HG03175 (cell line): ENCODE measurements around the gene PROM2.

Experiments used
- ATAC-seq: cut with Tn5 transposase; IDR thresholded peaks from one replicate; pipeline ENCODE4 v1.9.1; 2021; ENCODE audit warnings: mild to moderate bottlenecking, moderate library complexity; ENCODE audit not compliant: unreplicated experiment

PROM2 gene

DNA sequence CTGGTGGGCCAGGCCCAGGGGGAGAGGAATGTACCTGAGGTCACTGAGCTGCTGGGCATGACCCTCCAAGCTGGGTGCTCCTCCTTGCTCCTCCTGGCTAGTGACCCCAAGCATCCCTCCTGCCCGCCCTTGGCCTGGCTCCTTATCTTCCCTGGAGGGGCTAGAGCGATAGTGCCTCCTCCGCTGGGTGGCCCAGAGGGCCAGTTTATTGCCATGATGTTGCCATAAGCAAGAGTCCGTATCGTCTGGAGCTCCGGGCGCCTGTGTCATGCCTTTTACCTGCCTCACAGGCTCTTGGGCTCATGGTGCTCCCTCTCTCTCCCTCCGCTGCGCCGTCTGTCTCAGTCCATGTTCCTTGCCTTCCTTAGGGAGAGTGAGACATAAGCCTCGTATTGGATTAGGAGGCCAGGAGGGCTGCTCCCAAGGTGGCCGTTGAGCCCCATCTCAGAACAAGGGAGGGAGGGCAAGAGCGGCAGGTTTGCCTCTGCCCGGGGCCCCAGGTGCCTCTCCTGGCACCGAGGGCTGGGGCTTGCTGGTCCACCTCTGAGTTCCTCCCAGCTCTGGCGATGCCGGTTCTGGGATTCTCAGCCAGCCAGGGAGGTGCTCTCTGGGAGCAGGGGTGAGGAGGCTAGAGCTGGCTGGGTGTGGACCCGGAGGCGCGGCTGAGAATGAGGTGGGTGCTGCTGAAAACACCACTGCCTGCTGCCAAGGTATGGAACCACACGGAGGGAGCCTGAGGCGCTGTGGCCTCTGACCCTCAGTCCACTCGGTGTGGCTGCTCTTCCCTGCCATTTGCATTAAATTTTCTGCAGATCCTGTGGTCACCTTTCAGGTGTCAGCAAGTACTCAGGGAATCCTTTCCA lies 45.5 kb downstream of the PROM2 start:
- ATAC-seq: no peak

DNA sequence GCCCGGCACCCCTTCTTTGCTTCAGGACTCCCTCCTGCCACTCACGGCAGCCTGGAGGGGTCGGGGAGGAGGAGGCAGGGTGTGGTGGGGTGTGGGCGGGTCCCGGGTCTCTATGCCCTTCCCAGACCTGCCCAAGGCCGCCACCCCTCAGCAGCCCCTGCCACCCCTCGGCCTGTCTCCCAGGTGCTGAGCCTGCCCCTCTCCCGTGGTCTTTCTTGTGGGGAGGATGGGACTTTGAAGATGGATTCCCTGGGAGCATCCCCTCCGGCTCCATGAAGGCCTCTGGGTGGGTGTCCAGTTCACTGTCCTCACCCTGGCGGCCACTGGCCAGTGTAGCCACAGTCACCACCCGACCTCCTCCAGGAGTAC lies 46.1 kb downstream of the PROM2 start:
- no peak for ATAC-seq

DNA sequence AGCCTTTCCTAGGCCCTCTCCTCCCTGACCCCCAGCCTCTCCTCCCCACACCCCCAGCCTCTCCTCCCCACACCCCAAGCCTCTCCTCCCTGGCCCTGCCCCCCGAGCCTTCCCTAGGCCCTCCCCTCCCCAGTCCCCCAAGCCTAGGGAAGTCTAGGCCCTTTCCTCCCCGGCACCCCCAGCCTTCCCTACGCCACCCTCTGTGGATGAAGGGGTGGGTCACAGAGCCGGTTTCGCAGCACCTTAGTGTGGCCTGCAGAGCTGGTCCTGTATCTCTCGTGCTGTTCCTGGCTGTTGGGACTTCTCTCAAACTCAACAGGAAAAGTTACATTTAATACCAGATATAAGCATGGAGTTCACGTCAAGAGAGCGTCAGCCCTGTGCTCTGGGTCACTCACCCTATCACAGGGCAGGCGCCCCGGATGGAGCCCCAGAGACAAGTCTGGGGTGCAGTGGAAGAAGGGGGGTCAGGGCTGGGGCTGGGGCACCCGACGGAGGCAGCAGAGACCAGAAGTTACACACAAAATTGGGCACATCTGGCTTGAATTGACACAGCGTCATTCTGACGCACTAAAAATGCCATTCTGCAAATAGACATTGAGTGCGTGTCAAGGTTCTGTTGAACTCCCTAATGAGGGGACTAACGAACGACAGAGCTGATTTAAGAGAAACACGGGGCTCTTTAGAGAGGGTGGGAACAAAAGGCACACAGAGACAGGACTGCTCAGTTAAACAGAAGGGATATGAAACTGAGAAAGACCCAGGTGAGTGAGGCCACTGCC lies 46.9 kb downstream of the PROM2 start:
- no peak for ATAC-seq

DNA sequence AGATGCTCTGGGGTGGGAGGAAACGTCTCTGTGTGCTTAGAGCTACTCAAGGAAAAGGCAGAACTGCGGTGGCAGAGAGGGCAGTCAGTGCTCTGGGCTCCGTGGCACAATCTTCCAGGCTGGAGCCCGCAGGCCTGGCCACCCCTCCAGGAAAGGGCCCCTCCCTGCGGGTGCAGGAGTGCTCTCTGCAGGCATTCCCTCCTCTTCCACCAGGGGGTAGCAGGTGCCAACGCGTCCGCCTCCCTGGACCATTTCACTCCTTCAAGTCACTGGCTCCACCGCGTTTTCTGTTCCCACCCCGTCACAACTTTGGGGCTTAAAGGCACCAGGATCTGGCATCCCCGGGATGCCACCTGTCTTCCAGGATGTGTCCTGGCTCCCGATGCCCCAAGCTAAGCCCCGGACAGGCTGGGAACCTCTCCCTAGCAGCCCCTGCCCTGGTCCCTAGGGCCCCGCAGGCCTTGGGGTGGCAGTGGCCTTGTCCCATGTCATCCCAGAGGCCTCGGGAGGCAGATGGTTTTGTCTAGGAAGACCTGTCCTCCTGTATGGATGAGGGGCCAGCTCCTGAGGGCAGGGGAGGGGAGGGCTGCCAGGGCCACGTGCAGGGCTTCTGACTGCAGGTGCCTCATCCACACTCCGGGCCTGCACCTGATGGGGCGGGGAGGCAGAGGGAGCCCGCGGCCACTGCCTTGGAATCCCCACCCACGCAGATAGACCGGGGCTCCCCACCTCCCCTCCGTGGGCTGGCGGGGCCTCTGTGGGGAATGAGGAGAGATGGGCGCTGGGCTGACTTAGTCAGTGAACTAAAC lies 49.3 kb downstream of the PROM2 start:
- no peak for ATAC-seq

DNA sequence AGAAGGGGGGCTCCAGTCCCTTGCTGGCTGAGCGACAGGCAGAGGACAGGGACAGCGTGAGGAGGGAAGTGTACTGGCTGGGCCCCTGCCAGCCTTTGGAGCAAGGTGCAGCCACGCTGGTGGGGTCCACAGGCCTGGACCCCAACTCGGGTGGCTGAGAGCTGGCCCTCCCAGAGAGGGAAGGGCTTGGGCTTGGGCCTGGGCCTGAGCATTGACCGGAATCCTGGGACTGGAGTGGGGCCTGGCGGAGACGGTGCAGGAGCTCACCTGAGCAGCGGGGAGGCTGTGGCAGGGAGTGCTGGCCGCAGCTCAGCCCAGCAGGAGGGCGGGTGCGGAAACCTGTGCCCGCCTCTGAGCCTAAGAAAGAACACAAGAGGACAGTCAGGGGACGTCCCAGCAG lies 50.8 kb downstream of the PROM2 start:
- no peak for ATAC-seq

DNA sequence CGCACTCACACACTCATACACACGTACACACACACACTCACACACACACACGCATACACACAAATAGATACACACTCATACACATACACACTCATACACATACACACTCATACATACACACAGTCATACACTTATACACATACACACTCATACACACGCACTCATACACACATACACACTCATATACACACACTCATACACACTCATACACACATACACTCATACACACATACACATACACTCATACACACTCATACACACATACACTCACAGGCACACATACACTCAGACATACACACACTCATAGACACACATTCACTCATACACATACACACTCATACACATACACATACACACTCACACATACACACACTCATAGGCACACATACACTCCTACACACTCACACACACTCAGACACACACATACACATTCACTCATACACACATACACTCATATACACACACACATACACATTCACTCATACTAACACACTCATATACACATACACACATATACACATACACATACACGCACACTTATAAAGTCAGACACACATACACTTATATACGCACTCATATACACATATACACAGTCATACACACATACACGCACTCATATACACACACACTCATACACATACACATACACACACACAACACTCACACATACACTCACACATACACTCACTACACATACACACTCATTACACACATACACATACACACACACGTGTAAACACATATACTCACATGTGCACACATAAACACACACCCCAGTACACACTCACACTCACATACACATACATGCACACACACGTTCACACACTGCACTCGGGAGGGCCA lies 51.6 kb downstream of the PROM2 start:
- ATAC-seq: no peak

DNA sequence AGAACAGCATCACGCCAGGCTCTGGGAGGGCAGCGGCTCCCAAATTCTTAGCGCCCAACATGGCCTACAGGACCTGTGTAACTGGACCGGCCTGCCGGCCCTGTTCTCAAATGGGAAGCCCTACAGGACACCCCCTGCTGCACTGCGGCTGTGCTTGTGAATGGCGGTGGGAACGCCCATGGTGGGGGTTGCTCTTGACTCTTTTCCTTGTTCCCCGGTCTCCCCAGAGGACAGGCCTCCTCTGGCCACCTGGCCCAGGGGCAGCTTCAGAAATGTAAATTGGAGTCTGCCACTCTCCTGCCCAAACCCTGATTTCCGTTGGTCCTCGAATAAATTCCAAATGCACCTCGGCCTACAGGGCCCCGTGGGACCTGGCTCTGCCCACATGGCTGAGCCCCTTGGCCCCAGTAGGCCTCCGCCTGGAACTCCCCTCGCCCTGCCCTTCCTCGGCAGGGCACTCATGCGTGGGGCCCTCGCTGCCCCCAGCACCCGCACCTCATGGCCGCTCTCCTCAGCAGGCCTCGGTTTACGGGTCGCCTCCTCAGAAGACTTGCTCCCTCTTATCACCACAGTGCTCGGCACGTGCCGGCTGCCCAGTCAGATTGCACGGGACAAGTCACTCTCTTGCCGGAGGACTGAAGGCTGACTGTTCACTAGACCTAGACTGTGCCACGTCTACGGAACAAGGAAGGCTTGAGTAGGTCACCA lies 52.3 kb downstream of the PROM2 start:
- no peak for ATAC-seq

DNA sequence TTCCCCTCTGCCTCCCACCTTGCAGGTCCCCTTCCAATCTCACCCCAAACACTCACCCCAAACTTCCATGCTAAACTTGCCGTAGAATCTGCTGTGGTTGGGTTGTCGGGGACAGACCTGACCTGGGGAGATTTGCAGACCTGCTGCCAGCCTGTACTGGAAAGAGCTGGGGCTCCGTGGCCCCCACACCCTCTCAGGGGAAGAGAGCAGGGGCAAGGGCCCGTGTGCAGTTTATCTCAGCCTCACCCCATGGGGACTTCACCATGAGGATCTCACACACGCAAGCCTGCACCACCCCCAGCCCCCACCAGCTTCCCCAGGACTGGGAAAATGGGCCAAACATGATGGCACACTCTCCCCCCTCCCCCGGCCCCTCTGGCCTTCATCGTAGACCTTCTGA lies 53.6 kb downstream of the PROM2 start:
- no peak for ATAC-seq

DNA sequence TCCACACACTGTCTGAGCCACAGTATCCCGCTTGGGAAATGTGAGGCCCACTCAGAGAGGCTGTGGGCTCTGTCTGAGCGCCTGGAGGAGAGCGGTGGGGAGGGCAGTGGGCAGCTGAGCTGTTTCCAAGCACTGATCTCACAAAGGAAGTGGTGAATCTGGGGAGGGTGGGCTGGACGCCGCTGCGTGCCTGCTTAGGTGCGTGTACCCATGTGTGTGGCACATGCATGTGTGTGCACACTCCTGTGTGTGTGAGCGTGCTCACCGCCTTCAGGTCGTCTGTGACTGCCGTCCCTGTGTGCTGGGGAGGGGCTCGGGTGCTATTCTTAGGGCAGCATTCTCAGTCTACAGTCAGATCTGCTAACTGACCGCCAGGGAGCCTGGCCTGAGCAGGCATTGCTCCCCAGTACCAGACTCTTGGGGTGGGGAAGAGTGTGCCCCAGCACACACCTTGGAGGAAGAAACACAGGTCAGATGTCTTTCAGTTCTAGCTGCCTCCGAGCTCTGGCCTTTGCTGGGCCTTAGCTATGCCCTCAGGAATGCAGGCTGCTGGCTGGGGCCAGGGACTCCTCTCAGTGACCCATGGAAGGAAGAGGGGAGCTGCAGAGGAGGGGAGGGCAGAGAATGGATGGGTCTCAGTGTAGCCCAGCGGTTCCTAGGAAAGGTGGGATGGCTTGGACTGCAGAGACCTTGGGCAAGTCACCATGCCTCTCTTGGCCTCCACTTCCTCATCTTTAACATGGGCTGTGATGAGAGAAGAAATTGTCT lies 54.3 kb downstream of the PROM2 start:
- ATAC-seq: no peak

DNA sequence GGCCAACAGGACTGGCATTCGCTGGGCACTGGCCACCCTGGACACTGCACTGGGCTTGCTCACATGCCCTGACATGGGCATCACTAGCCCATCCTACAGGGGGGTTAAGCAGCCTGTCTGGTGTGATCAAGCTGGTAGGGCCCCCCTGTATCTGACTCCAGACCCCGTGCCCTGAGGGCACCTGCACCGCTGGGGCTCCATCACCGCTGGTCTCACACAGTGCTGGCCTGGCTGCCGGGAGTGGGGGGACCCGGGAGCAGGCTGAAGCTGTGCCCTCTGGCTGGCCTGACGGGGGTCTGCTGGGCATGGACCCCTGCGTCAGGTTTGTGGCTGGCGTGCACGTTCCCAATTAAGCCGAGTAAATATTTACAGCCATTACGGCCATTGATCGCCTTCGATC lies 55.2 kb downstream of the PROM2 start:
- no peak for ATAC-seq

DNA sequence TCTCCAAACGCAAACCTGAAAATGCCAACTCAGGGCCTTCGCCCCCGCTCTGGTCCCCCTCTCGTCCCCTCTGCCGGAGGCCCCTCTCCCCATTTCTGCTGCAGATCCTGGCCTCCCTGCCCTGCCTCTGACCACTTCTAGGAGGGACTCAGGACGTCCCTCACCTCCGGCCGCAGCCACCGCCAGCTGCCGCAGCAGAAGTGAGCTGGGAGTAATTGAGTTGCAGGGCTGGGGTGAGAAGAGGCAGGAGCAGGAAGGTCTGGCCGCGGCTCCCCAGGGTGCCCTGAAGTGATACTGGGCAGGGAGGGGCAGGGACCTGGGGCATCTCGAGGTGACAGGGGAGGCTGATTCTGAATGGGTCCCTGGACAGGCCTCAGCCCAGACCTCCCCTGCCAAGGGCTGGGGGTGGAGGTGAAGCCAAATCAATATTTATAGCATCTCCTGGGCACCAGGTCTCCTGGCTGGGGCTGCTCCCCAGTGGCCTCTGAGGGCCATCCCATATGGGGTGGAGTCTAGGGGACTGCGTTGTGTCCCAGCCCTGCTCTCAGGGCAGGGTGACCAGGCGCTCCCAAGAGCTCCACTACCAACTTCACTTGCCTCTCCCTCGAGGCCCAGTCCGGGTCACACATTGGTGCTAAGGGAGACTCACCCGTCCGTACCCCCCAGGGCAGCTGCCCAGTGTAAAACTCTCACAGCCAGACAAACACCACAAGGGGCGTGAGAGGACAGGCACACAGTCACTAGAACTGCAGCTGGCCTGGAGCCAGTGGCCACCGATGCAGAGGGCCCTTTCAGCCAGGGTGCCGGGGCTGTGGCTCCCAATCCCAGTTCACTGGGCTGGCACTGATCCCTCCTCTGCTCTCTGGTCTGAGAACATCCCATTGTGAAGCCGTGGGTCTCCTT lies 55.9 kb downstream of the PROM2 start:
- ATAC-seq: no peak

DNA sequence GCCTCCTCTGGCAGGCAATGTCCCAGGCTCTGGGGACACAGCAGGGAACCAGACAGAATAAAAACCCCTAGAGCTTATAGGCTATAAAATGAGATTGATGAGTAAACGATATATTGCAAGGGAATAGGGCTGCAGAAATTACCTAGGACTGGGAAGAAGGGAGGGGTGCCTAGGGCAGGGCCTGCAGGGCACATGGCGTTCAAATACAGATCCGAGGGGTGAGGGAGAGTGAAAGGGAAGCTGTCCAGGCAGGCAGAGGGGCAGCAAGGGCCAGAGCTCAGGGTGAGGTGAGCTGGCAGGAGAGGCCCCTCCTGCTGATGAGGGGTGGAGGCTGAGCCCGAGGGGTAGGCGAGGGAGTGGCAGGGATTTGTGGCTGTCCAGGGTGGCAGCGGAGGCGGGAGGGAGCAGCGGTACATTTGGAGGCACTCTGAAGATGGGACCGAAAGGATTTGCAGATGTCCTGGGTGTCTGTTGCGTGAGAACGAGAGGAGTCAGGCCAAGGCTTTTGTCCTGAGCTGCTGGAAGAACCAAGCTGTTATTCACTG lies 56.6 kb downstream of the PROM2 start:
- ATAC-seq: no peak

DNA sequence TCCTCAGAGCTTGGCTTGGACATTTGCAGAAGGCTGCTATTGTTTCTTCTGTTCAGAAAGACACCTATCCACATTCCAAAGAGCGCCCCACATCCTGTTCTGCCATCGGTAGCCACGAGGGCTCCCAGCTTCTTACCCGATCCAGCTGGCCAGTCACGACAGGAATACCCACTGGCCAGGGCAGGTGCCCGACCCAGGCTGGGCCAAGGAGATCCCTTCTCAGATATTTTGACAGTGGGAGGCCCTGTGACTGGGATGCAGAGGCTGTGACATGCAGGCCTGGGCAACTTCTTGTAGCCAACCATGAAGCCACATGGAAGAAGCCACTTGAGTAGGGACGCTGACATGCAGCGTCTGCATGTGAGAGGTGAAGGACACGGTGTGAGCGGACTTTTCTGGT lies 57.4 kb downstream of the PROM2 start:
- no peak for ATAC-seq

DNA sequence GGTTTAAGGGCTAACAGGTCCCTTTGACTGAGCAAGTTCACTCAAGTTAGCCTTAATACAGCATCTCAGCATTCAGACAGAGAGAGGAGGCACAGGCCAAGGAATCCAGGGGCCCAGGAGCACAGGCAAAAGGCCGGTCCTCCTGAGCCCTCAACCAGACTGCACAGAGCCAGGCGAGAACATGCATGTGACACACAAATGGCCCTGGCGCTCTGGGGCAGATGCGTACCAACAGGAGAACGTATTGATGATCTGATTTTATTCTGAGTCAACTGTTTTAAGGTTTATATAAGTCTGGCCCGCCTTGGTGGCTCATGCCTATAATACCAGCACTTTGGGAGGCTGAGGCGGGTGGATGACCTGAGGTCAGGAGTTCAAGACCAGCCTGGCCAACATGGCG lies 57.8 kb downstream of the PROM2 start:
- no peak for ATAC-seq

DNA sequence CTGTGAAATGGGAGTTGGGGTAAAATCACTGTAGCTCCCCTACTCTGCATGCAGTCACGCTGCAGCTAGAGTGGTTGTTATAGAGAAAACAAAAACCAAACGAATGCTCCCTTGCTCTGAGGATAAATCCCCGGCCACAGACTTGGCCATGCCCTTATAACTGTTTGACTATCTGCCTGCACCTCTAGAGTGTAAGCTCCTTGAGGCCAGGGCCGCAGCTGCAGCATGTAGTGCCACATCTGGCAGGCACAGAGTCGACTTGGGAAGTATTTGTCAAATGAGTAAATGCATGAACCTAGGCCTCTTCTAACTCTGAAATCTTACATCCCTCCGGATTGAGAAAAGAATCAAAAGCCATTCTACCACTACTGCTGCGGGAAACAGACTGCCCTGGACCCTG lies 58.8 kb downstream of the PROM2 start:
- no peak for ATAC-seq

DNA sequence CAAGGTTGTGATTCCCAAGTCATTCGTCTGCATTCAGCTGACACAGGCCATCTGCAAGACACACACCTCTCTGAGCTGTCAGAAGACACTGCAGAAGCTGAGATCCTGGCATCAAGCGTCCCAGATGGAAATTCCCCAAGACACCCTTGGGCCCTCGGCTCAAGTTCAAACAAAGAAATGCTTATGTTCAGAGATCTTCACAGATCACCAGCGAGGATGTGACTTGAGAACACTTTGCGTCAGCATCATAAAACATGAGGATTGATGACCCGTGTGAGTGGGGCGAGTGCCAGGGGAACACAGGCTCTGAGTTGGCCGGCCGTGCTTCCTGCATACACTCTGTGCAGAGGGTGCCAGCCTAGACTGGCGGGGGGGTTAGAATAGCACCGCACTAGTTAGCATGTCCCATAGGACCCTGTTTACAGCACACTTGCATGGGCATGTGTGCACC lies 59.7 kb downstream of the PROM2 start:
- ATAC-seq: no peak

DNA sequence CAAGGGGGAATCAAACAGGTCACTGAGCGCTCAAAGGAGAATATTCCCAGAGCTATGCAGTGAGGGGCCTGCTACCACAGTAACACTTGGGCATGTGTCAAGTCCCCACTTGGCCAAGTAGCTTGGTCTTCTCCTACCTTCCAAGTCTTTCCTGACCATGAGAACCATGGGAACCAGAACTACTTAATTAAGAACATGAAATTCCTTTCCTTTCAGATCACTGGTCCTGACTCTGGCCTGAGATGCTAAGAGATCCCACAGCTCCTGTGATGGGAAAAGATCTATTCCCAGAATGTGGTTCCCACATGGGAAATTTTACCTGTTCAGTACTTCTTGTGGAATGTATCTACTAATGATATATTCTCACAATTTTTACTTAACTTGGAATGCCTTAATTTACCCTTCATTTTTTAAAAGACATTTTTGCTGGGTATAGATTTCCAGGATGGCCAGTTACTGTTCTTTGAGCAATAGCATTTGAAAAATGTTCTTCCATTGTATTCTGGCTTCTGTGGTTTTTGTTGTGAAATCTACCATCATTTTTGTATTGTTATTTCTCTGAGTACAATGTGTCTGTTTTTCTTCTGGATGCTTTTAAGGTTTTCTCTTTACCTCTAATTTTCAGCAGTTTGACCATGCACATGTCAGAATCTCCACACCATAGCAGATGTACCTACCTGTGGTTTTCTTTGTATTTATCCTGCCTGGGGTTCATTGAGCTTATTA lies 60.8 kb downstream of the PROM2 start:
- ATAC-seq: no peak
